ENCODE results near the gene CC2D1A. TPM values are rescaled to one million over a fixed set of nuclear protein-coding genes. Genes with fewer than 3 reads are reported as not detected.
A peak's percentile ranks its signal among the peaks of the same experiment; 100 is the strongest.

CC2D1A gene
- total RNA-seq, 1 donor from 2014 or later, result 6.8 TPM

DNA sequence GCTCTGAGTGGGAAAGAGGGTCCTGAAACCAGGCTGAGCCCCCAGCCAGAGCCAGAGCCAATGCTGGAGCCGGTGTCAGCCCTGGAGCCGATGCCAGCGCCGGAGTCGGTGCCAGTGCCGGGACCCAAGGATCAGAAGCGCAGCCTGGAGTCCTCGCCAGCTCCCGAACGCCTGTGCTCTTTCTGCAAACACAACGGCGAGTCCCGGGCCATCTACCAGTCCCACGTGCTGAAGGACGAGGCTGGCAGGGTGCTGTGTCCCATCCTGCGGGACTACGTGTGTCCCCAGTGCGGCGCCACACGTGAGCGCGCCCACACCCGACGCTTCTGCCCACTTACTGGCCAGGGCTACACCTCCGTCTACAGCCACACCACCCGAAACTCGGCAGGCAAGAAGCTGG, 28.7 kb upstream of the CC2D1A start:
- no peak for DNase-seq

DNA sequence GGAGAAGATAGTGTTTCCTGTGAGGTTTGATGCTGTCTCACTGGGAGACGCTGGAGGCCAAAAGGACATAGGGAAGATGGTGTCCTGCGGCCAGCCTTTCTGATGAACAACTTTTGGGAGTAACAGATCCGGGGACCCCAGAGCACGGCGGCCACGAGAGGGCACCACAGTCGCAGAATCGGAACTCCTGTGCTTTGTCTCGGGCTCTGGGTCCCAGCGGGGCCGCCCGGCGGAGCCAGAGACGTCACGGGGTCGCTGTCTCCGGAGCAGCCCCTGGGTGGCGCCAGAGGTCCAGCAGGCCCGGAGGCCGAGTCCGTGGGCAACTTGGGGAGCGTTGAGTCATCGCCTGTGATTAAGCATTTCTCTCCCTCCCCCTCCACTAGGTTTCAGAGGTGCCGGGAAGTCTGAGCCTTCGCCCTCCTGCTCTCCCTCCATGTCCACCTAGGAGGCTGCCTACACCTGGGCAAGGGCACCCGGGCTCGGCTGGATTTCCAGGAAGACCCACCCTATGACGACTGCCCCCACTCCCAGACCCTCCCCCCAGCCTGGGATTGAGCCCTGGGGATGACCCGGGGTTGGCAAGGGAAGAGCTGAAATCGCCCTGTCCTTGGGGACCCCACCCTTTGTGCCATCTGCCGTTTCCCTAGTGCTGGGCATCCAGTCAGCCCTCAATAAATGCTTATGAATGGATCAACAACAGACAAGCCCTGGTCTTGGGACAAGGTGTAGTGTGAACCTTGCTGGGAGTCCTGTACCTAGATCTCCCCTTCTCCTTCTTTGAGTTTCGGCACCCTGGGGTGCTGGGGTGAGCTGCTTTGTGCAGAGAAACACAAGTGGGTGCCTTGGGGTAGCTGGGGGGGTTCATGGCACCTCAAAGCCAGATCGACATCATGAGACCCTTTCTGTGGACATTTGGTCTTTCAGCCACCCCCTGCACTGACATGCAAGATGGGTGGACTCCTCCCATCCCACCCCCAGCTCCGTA, 25.6 kb upstream of the CC2D1A start:
- DNase-seq, result peak; percentile 97

- DNase-seq, result no peak
Measured at GRCh38 chr19:13881251-13881691, 24.7 kb upstream of the CC2D1A start.

DNA sequence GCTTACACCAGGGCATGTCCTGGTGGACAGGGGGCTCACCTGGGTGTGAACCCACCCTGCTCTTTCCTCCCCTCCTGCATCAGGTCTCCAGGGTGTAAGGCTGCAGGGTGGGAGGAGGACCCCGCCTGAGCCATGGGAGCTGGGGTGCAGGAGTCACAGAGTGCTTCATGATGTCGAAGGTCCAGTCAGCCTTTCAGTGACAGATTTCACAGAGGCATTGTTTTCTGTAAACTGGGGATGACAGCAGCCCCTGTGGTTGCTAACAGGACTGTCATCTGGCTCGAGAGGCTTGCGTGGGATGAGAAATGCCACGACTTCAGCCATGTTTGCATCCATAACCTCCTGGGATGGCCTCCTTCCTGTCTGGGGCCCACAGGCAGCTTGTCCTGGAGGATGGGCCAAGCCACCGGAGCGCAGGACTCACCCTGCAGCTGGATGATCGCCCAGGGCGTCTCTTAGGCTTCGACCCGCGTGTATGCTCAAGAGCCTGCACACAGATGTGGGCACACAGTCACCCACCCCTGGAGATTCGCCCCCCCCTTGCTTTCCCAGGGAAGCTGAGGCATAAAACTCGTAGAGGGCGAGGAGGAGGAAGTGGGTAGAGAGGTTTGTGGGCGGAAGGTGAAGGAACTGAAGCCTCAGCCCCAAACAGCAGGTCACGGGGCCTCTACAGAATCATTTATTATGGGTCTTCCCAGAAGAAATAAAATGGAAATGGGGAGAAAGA, 24.1 kb upstream of the CC2D1A start:
- no peak for DNase-seq

DNA sequence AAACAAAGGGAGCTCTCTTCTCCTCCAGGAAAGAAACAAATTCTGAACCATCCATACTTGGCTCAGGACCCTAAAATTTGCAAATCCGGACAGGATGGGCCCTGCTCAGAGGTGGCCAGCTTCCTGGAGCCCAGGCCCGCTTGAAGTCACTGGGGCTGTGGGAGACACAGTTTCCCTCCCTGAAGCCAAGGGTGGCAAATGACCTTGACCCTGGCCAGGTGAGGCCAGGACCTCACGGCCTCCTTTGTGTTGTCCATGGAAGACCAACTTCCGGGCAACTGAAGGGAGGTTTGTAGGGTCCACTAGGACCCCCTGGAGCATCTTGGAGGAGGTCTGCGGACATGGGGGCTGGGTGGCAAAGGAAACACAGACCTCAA, 23.6 kb upstream of the CC2D1A start:
- DNase-seq, result no peak

GRCh38 chr19:13882836-13883235, 23.2 kb upstream of the CC2D1A start:
- DNase-seq, result no peak

GRCh38 chr19:13883516-13884064, 22.4 kb upstream of the CC2D1A start:
- DNase-seq, result peak; percentile 27

DNA sequence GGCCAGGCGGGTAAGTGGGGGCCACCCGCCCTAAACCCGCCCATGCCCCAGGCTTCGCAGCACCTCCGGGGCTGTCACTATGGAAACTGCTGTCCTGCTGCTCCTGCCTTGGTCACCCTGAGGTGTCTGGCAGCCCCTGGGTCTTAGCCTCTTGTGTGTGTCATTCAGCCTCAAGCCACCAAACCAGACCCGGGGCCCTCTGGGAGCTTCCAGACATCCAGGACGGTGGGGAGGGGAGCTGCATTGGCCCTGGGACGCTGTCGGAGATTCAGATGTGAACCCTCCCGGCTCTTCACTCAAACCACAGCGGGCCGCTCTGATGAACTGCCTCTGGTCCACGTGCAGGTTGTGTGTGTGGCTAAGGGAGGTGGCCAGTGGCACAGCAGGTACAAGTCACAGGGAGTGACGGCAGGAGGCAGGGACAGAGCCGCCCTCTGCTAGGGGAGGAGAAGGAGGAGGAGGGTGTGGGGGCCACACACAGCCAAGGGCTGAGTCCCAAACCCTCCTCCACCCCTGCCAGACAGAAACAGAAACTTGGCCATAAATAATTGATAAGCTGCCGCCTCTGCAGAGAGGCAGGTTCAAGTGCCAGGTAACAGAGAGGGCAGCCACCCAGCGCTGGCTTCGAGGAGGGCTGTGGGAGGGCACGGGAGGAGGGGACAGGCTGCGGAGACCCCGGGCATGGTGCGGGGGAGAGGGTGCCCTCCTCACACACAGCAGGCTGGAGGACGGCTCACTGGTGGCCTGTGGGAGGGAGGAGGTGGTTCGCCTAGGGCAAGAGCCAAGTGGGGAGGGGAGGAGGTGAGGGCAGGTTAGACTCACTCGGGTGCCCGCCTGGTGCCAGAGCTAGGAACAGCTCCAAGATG, 21.0 kb upstream of the CC2D1A start:
- no peak for DNase-seq

DNA sequence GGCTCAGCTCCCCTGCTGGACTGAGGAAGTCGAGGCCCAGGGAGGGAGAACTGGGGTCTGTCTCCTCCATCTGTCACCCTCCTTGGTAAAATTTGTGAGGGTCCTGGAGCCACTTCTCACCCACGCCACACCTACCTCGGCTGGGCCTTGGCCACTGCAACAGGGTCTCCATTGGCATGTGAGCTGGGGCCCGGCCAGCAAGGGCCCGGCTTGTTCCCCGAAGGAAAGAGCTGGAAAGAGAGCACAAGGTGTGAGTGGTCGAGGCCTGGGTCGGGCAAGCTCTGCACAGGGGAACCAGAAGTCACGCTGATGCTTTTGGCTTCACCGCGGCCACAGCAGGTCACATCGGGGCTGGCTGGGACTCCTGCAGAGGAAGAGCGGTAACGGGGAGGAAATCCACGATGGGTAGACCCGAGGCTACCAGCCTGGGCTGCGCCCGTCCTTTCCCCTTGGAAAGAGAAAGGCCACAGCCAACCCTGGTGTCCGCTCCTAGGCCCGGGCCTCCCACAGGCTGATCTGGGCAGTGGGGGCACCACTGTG, 20.1 kb upstream of the CC2D1A start:
- no peak for DNase-seq

DNA sequence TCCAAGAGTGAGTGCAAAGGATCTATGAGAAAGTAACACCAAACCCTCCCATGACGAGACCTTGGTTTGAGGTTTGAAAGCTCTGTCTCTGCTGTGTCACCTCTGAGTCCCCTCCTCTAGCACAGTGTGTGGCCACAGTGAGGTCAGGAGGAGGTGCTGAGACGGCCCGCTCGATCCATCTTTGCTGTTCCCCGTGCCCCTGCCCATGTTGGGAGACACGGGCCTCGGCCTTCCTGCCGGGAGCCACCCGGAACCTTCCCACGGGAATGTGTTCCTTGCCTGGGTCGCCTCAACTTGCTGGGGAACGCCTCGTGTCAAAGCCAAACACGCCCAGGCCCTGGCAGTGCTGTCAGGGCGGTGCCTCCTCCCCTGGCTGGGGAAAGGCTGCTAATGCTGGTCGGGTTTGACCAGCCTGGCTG, 19.0 kb upstream of the CC2D1A start:
- DNase-seq, result no peak

DNA sequence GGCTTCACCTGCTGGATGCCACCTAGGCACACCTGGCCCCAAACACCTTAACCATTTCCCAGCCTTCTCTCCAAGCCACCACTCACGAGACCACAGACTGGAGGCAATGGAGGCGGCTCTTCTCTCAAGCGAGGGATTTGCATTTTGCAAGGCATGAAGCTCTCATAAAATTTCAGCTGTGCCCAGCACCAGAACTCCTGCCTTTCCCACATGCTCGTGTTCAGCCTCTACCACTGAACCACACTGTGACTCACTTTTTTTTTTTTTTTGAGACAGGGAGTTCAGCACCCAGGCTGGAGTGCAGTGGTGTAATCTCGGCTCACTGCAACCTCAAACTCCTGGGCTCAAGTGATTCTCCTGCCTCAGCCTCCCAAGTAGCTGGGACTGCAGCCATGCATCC, 18.5 kb upstream of the CC2D1A start:
- DNase-seq, result no peak

- no peak for DNase-seq
Measured at GRCh38 chr19:13888281-13888680, 17.7 kb upstream of the CC2D1A start.

DNA sequence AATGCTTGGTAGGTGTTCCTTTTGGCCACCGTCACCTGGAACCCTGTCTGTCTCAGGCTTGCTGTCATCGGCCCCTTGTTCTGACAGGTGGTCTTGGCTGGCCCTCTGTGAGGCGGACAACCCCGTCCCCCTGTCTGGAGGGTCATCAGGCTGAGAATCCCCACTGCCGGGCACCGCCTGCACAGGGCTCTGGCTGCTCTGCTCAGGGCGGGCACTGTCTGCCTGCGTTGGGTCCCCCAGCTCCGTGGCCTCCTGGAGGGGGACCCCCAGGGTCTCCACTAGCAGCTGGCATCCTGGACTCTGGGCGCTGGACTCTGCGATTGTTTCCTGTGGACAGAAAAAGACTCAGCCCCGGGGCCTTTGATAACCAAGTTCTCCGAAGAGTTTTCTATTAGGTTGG, 15.9 kb upstream of the CC2D1A start:
- DNase-seq, result no peak

GRCh38 chr19:13892870-13893269, 13.1 kb upstream of the CC2D1A start:
- DNase-seq, result no peak

- no peak for DNase-seq
Measured at GRCh38 chr19:13894552-13894951, 11.4 kb upstream of the CC2D1A start.

GRCh38 chr19:13896227-13896626, 9.8 kb upstream of the CC2D1A start:
- DNase-seq, result no peak

- DNase-seq, result no peak
Measured at GRCh38 chr19:13899393-13899792, 6.6 kb upstream of the CC2D1A start.

- DNase-seq, result no peak
Measured at GRCh38 chr19:13899912-13900584, 6.0 kb upstream of the CC2D1A start.

DNA sequence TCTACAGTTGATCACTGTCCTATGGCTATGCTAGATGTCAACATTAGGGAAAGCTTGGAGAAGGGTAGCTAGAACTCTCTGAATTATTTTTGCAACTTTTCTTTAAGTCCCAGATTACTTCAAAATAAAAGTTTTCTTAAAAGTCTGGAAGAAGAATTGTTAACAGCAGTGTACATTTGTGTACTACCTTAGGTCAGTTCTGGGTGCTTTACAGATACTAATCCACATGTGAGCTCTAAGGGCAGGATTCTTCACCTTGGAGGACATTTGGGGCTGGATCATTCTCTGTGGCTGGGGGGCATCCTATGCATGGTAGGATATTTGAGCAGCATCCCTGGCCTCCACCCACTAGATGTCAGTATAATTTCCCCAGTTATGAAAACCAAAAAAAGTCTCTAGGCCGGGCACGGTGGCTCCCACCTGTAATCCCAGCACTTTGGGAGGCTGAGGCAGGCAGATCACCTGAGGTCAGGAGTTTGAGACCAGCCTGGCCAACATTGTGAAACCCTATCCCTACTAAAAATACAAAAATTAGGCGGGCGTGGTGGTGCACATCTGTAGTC, 2.9 kb upstream of the CC2D1A start:
- peak; percentile 54 for DNase-seq

DNA sequence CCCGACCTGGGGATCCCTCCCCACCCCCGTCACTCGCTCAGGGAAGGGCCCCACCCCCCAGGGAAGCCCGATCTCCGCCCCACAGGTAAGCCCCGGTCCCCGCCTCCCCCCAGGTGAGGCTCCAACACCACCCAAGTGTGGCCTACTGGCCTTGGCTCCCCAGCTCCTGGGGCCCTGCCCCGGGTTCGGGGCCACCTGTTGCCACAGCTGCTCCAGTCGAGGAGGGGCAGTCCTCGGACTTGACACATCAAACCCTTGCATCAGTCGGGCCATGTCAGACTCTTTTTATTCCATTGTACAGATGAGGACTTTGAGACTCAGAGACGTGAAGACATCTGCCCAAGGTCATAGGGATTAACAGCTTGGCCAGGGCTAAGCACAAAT, 512 bp downstream of the CC2D1A start:
- DNase-seq, result no peak

- no peak for DNase-seq
Measured at GRCh38 chr19:13906910-13907309, 909 bp downstream of the CC2D1A start.
